HCT116 (cell line): ENCODE results near the gene SUGCT. TPM values are rescaled to one million over a fixed set of nuclear protein-coding genes. Genes with fewer than 3 reads are reported as not detected.

Experiments
- ATAC-seq: fragments of 200-7000 bp; cut with Tn5 transposase; 2 replicates; pipeline ENCODE4 v1.9.1; 2020; ENCODE audit warnings: mild to moderate bottlenecking, moderate library complexity
- BruUV-seq: library from RNA; stranded (reverse); fragments of 400-500 nt; replicated peaks from 2 replicates; lab custom pipeline; 2021; lab: Mats Ljungman, UMichigan
- CTCF ChIA-PET: fragments of 300-600 bp; sonication (Branson Sonifier 250); formaldehyde crosslinking; loops from one replicate; lab custom pipeline; 2021; ENCODE audit warnings: antibody characterized with exemption; lab: Charles Lee
- POLR2A ChIA-PET: fragments of 300-600, 350-600 bp; sonication (Branson Sonifier 250); formaldehyde crosslinking; loops from one replicate; lab custom pipeline; 2021; ENCODE audit warnings: antibody characterized with exemption; lab: Charles Lee
- RAD21 ChIA-PET, 2 experiments: fragments of 300-600 bp; sonication (Branson Sonifier 250); formaldehyde crosslinking; loops; one replicate each; lab custom pipeline; 2023; ENCODE audit warnings: low total read pairs in 2 of 2; ENCODE audit not compliant: uncharacterized antibody in 2 of 2, unreplicated experiment in 2 of 2, low non-redundant PET in 1 of 2; lab: Charles Lee
- DNase-seq: peaks from one replicate; pipeline ENCODE4 v3.0.0-alpha.2; 2010; ENCODE audit warnings: low read depth, low spot score
- H2AFZ ChIP-seq: fragments of 200-600 bp; shearing (Covaris generic), sonication (generic); 2 replicates; pipeline ENCODE4 v1.6.1; 2017; ENCODE audit warnings: low read depth, mixed run types, mixed read lengths, antibody characterized with exemption, low read length; ENCODE audit not compliant: poor library complexity, severe bottlenecking
- H3K27ac ChIP-seq: 2 replicates; pipeline ENCODE4 v1.5.1; 2012; ENCODE audit warnings: low read depth, low read length
- H3K27me3 ChIP-seq: fragments of 200-600 bp; sonication (generic); 2 replicates; pipeline ENCODE4 v1.6.1; 2016; ENCODE audit warnings: mixed run types, low read length, mixed read lengths; ENCODE audit not compliant: insufficient read depth
- H3K36me3 ChIP-seq, 2 experiments: fragments of 200-500 bp in 1 of 2; fragments of 200-600 bp in 1 of 2; sonication (Bioruptor generic) in 1 of 2; sonication (generic) in 1 of 2; 2 replicates each; pipeline versions ENCODE4 v1.5.1 to v1.6.1; 2014 to 2016; ENCODE audit warnings: low read length in 2 of 2, inconsistent platforms in 1 of 2, mixed read lengths in 1 of 2, mixed run types in 1 of 2; ENCODE audit not compliant: insufficient read depth in 2 of 2, control insufficient read depth in 1 of 2
- H3K4me1 ChIP-seq, 2 experiments: fragments of 200-600 bp in 1 of 2; sonication (generic) in 1 of 2; 2 replicates each; pipeline versions ENCODE4 v1.5.1 to v1.6.1; 2012 to 2017; ENCODE audit warnings: low read length in 2 of 2, inconsistent platforms in 1 of 2, mild to moderate bottlenecking in 1 of 2, mixed read lengths in 1 of 2, mixed run types in 1 of 2, moderate library complexity in 1 of 2; ENCODE audit not compliant: insufficient read depth in 2 of 2, control insufficient read depth in 1 of 2
- H3K4me2 ChIP-seq: fragments of 200-600 bp; sonication (generic); 2 replicates; pipeline ENCODE4 v1.6.1; 2017; ENCODE audit warnings: mixed run types, low read length, mixed read lengths
- H3K4me3 ChIP-seq, 2 experiments: fragments of 200-600 bp in 1 of 2; sonication (generic) in 1 of 2; replicated peaks in 1 of 2; 2 replicates each; pipeline ENCODE4 v1.5.1; 2011 to 2016; ENCODE audit warnings: low read length in 2 of 2, control low read depth in 1 of 2, low read depth in 1 of 2, mild to moderate bottlenecking in 1 of 2, mixed read lengths in 1 of 2, mixed run types in 1 of 2
- H3K79me2 ChIP-seq: fragments of 200-600 bp; sonication (generic); 2 replicates; pipeline ENCODE4 v1.6.1; 2017; ENCODE audit warnings: mild to moderate bottlenecking, mixed run types, low read length, moderate library complexity, mixed read lengths; ENCODE audit not compliant: insufficient read depth
- H3K9ac ChIP-seq: fragments of 200-600 bp; sonication (generic); 2 replicates; pipeline ENCODE4 v1.6.1; 2016; ENCODE audit warnings: low read length, mixed read lengths
- H3K9me2 ChIP-seq: fragments of 200-600 bp; sonication (generic), shearing (Covaris generic); 2 replicates; pipeline ENCODE4 v1.6.1; 2017; ENCODE audit warnings: mixed run types, mild to moderate bottlenecking, moderate library complexity; ENCODE audit not compliant: insufficient read depth
- H3K9me3 ChIP-seq, 2 experiments: fragments of 200-500 bp in 1 of 2; fragments of 200-600 bp in 1 of 2; sonication (Bioruptor generic) in 1 of 2; sonication (generic) in 1 of 2; 2 replicates each; pipeline ENCODE4 v1.6.1; 2014 to 2017; ENCODE audit warnings: low read length in 2 of 2, mixed read lengths in 2 of 2, inconsistent platforms in 1 of 2, low read depth in 1 of 2, mild to moderate bottlenecking in 1 of 2, mixed run types in 1 of 2, moderate library complexity in 1 of 2; ENCODE audit not compliant: control insufficient read depth in 1 of 2, insufficient read depth in 1 of 2
- H4K20me1 ChIP-seq: fragments of 200-600 bp; sonication (generic), shearing (Covaris generic); 2 replicates; pipeline ENCODE4 v1.6.1; 2017; ENCODE audit warnings: mixed run types, mild to moderate bottlenecking, moderate library complexity; ENCODE audit not compliant: insufficient read depth
- ATF3 ChIP-seq: IDR thresholded peaks from 2 replicates; pipeline ENCODE4 v1.6.1; 2012
- CBX3 ChIP-seq: IDR thresholded peaks from 2 replicates; pipeline ENCODE4 v1.6.1; 2012; ENCODE audit warnings: low read depth
- CEBPB ChIP-seq: IDR thresholded peaks from 2 replicates; pipeline ENCODE4 v1.6.1; 2012; ENCODE audit warnings: low read depth
- EZH2 ChIP-seq: fragments of 200-600 bp; sonication (generic); IDR thresholded peaks from 2 replicates; pipeline ENCODE4 v1.6.1; 2017; ENCODE audit warnings: antibody characterized with exemption, mixed run types
- EZH2phosphoT487 ChIP-seq: fragments of 200-600 bp; IDR thresholded peaks from 2 replicates; pipeline ENCODE4 v1.6.1; 2018; ENCODE audit warnings: antibody characterized with exemption, borderline replicate concordance
- FOSL1 ChIP-seq: IDR thresholded peaks from 2 replicates; pipeline ENCODE4 v1.6.1; 2012; ENCODE audit warnings: low read depth
- JUND ChIP-seq: IDR thresholded peaks from 2 replicates; pipeline ENCODE4 v1.6.1; 2012
- POLR2A ChIP-seq: IDR thresholded peaks from 2 replicates; pipeline ENCODE4 v1.7.0; 2011; ENCODE audit warnings: borderline replicate concordance; ENCODE audit not compliant: insufficient read depth, insufficient read length; ENCODE audit errors: extremely low read depth
- POLR2AphosphoS5 ChIP-seq: IDR thresholded peaks from 2 replicates; pipeline ENCODE4 v1.6.1; 2011; ENCODE audit warnings: mild to moderate bottlenecking, low read depth, low read length, moderate library complexity
- RAD21 ChIP-seq: IDR thresholded peaks from 2 replicates; pipeline ENCODE4 v1.6.1; 2012; ENCODE audit warnings: low read depth, mild to moderate bottlenecking
- REST ChIP-seq: IDR thresholded peaks from 2 replicates; pipeline ENCODE4 v1.6.1; 2012; ENCODE audit warnings: low read depth
- SIN3A ChIP-seq: IDR thresholded peaks from 2 replicates; pipeline ENCODE4 v1.6.1; 2012; ENCODE audit warnings: low read depth
- SP1 ChIP-seq: IDR thresholded peaks from 2 replicates; pipeline ENCODE4 v1.6.1; 2012; ENCODE audit warnings: low read depth
- SRF ChIP-seq: IDR thresholded peaks from 2 replicates; pipeline ENCODE4 v1.6.1; 2012; ENCODE audit warnings: low read depth
- TCF7L2 ChIP-seq: IDR thresholded peaks from 2 replicates; pipeline ENCODE4 v1.7.0; 2011; ENCODE audit warnings: borderline replicate concordance, inconsistent platforms; ENCODE audit not compliant: insufficient read depth, insufficient read length; ENCODE audit errors: extremely low read depth
- YY1 ChIP-seq: IDR thresholded peaks from 2 replicates; pipeline ENCODE4 v1.6.1; 2011; ENCODE audit warnings: low read length, low read depth, moderate library complexity, mild to moderate bottlenecking; ENCODE audit not compliant: insufficient replicate concordance; ENCODE audit errors: extremely low read depth
- ZBTB33 ChIP-seq: IDR thresholded peaks from 2 replicates; pipeline ENCODE4 v1.6.1; 2011; ENCODE audit warnings: mild to moderate bottlenecking, low read length, moderate library complexity; ENCODE audit not compliant: insufficient replicate concordance; ENCODE audit errors: extremely low read depth
- ZFX ChIP-seq: fragments of 450-650 bp; IDR thresholded peaks from 2 replicates; pipeline ENCODE4 v1.6.1; 2017
- ZNF274 ChIP-seq: fragments of 200-500 bp; sonication (Bioruptor generic); IDR thresholded peaks from 2 replicates; pipeline ENCODE4 v1.6.1; 2014; ENCODE audit warnings: mild to moderate bottlenecking, low read depth, low read length, inconsistent platforms
- intact Hi-C: fragments of 100-400 bp; cut with micrococcal nuclease; formaldehyde crosslinking; loops from 2 replicates; pipeline ENCODE4 v1.10.0; 2022
- total RNA-seq: library from RNA; stranded (reverse); gene quantifications from one replicate; pipeline ENCODE4 v1.2.1, GENCODE V29; 2021; ENCODE audit not compliant: unreplicated experiment

Gene SUGCT
- total RNA-seq, 1 experiment from 2014 or later, result 4.4 TPM

- Histone ChIP-seq H3K36me3 (no peaks in the 10 kb centered on the region), H3K4me3 (no peak overlapping the region), H3K9me3 (no peaks in the 10 kb centered on the region), H3K27ac (no peak overlapping the region), H3K9ac (no peak overlapping the region), H3K79me2 (no peaks in the 10 kb centered on the region), H3K9me2 (no peaks in the 10 kb centered on the region), H4K20me1 (no peaks in the 10 kb centered on the region), H3K4me2 (no peak overlapping the region), H3K4me1 (no peaks in the 10 kb centered on the region), H3K27me3 (no peaks in the 10 kb centered on the region), H2AFZ (no peak overlapping the region)
- no peak for ATAC-seq
- no peak for DNase-seq
- RAD21 ChIA-PET, result no interaction called here
- POLR2A ChIA-PET, result no interaction called here
- intact Hi-C loops, result no loop called here
- no peak for TF ChIP-seq FOSL1
- TF ChIP-seq ATF3, result no peak
- no peak for TF ChIP-seq ZBTB33
- TF ChIP-seq EZH2, result no peak
- no peak for TF ChIP-seq POLR2AphosphoS5
- no peak for TF ChIP-seq RAD21
- no peak for TF ChIP-seq CBX3
- no peak for TF ChIP-seq CEBPB
- no peak for TF ChIP-seq YY1
- TF ChIP-seq ZFX, result no peak
- no peak for TF ChIP-seq EZH2phosphoT487
- TF ChIP-seq JUND, result no peak
- no peak for TF ChIP-seq SRF
- TF ChIP-seq SIN3A, result no peak
- no peak for TF ChIP-seq ZNF274
- no peak for TF ChIP-seq REST
- no peak for TF ChIP-seq POLR2A
- no peak for TF ChIP-seq TCF7L2
- no peak for TF ChIP-seq SP1
- CTCF ChIA-PET, result no interaction called here
- no TSS peak for BruUV-seq
Measured at GRCh38 chr7:40845943-40846342, 711.1 kb downstream of the SUGCT start.
